Fibroblast of lung (primary cell): ENCODE data around the gene TAX1BP1. TPM values are rescaled to one million over a fixed set of nuclear protein-coding genes. Genes with fewer than 3 reads are reported as not detected.

ENCODE experiments used
- DNase-seq, 2 donors: peaks; one replicate each; pipeline versions ENCODE4 v3.0.0 to v3.0.0-alpha.2; 2010; ENCODE audit warnings: low read depth in 2 of 2
- H2AFZ ChIP-seq: 2 replicates; pipeline ENCODE4 v1.5.1; 2012; ENCODE audit warnings: low read length, control low read depth, inconsistent platforms
- H3K27ac ChIP-seq: 2 replicates; pipeline ENCODE4 v1.5.1; 2011; ENCODE audit warnings: low read length, control low read depth; ENCODE audit not compliant: insufficient read depth
- H3K27me3 ChIP-seq: 2 replicates; pipeline ENCODE4 v1.5.1; 2011; ENCODE audit warnings: mild to moderate bottlenecking, low read length; ENCODE audit not compliant: control insufficient read depth, insufficient read depth
- H3K36me3 ChIP-seq: 2 replicates; pipeline ENCODE4 v1.5.1; 2011; ENCODE audit warnings: low read length; ENCODE audit not compliant: control insufficient read depth, insufficient read depth
- H3K4me1 ChIP-seq: 2 replicates; pipeline ENCODE4 v1.5.1; 2011; ENCODE audit warnings: low read length; ENCODE audit not compliant: control insufficient read depth, insufficient read depth; ENCODE audit errors: extremely low read depth
- H3K4me2 ChIP-seq: 2 replicates; pipeline ENCODE4 v1.5.1; 2011; ENCODE audit warnings: low read length, control low read depth; ENCODE audit not compliant: insufficient read depth; ENCODE audit errors: extremely low read depth
- H3K4me3 ChIP-seq, 4 experiments: fragments of 200-600 bp in 1 of 4; sonication (generic) in 1 of 4; replicated peaks in 1 of 4; 2 replicates each; pipeline ENCODE4 v1.5.1; 2011 to 2016; ENCODE audit warnings: low read length in 4 of 4, low read depth in 3 of 4, mild to moderate bottlenecking in 3 of 4, control low read depth in 2 of 4, inconsistent platforms in 1 of 4, mixed read lengths in 1 of 4; ENCODE audit not compliant: insufficient read depth in 1 of 4; ENCODE audit errors: control extremely low read depth in 1 of 4
- H3K79me2 ChIP-seq: 2 replicates; pipeline ENCODE4 v1.5.1; 2012; ENCODE audit warnings: mild to moderate bottlenecking, low read length, inconsistent platforms; ENCODE audit not compliant: control insufficient read depth, insufficient read depth
- H3K9ac ChIP-seq: 2 replicates; pipeline ENCODE4 v1.5.1; 2011; ENCODE audit warnings: mild to moderate bottlenecking, low read length, control low read depth; ENCODE audit not compliant: insufficient read depth
- H3K9me3 ChIP-seq: 2 replicates; pipeline ENCODE4 v1.5.1; 2012; ENCODE audit warnings: low read depth, low read length; ENCODE audit not compliant: control insufficient read depth, insufficient read depth
- H4K20me1 ChIP-seq: 2 replicates; pipeline ENCODE4 v1.5.1; 2011; ENCODE audit warnings: low read length; ENCODE audit not compliant: control insufficient read depth, insufficient read depth; ENCODE audit errors: extremely low read depth
- EZH2 ChIP-seq: IDR thresholded peaks from 2 replicates; pipeline ENCODE4 v1.5.1; 2012; ENCODE audit warnings: low read length, control low read depth, mild to moderate bottlenecking; ENCODE audit errors: missing control alignments
- polyA plus RNA-seq, 2 donors: library from polyadenylated mRNA; depleted of rRNA in 1 of 2; stranded (reverse) in 1 of 2; unstranded in 1 of 2; fragments of >200 nt; gene quantifications; 2 replicates each; pipeline ENCODE4 v1.2.1, GENCODE V29; 2011 to 2012; ENCODE audit warnings: missing spikeins in 1 of 2
- total RNA-seq: library from RNA; depleted of rRNA; stranded (reverse); fragments of >200 nt; gene quantifications from 2 replicates; pipeline ENCODE4 v1.2.1, GENCODE V29; 2014
- TF ChIP-seq, protein P1 (sequence below), 2 donors: IDR thresholded peaks in 1 of 2; conservative IDR thresholded peaks in 1 of 2; 1 replicate in 1 of 2; 2 replicates in 1 of 2; pipeline ENCODE4 v1.5.1; 2011 to 2012; ENCODE audit warnings: low read length in 2 of 2, control low read depth in 1 of 2, inconsistent platforms in 1 of 2, low read depth in 1 of 2, mild to moderate bottlenecking in 1 of 2

The TAX1BP1 gene
- total and polyA plus RNA-seq, 2 donors (not counting 1 experiment from before 2014, with no cell fraction given), result 98.6 to 111 TPM

GRCh38 chr7:27695096-27695495 is 44.9 kb upstream of the TAX1BP1 start:
- Histone ChIP-seq H3K4me1 (peaks cover 7% of the 10 kb centered on the region), H3K27ac (no peak overlapping the region), H3K4me3 (no peak overlapping the region), H3K36me3 (no peaks in the 10 kb centered on the region), H2AFZ (no peak overlapping the region), H3K9ac (no peak overlapping the region), H3K4me2 (peak overlapping the region; percentile 59), H4K20me1 (no peaks in the 10 kb centered on the region), H3K9me3 (no peaks in the 10 kb centered on the region), H3K27me3 (no peaks in the 10 kb centered on the region), H3K79me2 (no peaks in the 10 kb centered on the region)
- TF ChIP-seq EZH2, result no peak
- TF ChIP-seq, protein P1, sequence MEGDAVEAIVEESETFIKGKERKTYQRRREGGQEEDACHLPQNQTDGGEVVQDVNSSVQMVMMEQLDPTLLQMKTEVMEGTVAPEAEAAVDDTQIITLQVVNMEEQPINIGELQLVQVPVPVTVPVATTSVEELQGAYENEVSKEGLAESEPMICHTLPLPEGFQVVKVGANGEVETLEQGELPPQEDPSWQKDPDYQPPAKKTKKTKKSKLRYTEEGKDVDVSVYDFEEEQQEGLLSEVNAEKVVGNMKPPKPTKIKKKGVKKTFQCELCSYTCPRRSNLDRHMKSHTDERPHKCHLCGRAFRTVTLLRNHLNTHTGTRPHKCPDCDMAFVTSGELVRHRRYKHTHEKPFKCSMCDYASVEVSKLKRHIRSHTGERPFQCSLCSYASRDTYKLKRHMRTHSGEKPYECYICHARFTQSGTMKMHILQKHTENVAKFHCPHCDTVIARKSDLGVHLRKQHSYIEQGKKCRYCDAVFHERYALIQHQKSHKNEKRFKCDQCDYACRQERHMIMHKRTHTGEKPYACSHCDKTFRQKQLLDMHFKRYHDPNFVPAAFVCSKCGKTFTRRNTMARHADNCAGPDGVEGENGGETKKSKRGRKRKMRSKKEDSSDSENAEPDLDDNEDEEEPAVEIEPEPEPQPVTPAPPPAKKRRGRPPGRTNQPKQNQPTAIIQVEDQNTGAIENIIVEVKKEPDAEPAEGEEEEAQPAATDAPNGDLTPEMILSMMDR (conservative IDR thresholded peaks at IDR 0.05 in 1 of 2, IDR thresholded peaks at IDR 0.05 in 1 of 2; ENCODE audit: low read depth in 1 of 2, low read length in 2 of 2), result no peak
- peak; percentile 34 to 65 for DNase-seq

- no peaks in the 10 kb centered on the region for H3K9me3 ChIP-seq
- no peak for DNase-seq
These were observed 42.0 kb upstream of the TAX1BP1 start for GRCh38 chr7:27697861-27698430.

GRCh38 chr7:27699751-27700150 is 40.2 kb upstream of the TAX1BP1 start:
- H3K27me3 ChIP-seq, result no peaks in the 10 kb centered on the region

More at GRCh38 chr7:27697861-27698430, 42.0 kb upstream of the TAX1BP1 start:
- no peak overlapping the region for H2AFZ ChIP-seq
- no peaks in the 10 kb centered on the region for H3K36me3 ChIP-seq
- no peaks in the 10 kb centered on the region for H4K20me1 ChIP-seq
- no peaks in the 10 kb centered on the region for H3K79me2 ChIP-seq
- H3K9ac ChIP-seq, result no peak overlapping the region
- H3K27ac ChIP-seq, result no peak overlapping the region
- H3K4me3 ChIP-seq, result no peak overlapping the region
- peaks cover 7% of the 10 kb centered on the region for H3K4me1 ChIP-seq
- no peak overlapping the region for H3K4me2 ChIP-seq
- no peaks in the 10 kb centered on the region for H3K27me3 ChIP-seq
- TF ChIP-seq, protein P1 (conservative IDR thresholded peaks at IDR 0.05 in 1 of 2, IDR thresholded peaks at IDR 0.05 in 1 of 2; ENCODE audit: low read depth in 1 of 2, low read length in 2 of 2), result no peak
- no peak for TF ChIP-seq EZH2

More at GRCh38 chr7:27699751-27700150, 40.2 kb upstream of the TAX1BP1 start:
- no peak overlapping the region for H3K9ac ChIP-seq
- H3K27ac ChIP-seq, result no peak overlapping the region
- TF ChIP-seq EZH2, result no peak
- TF ChIP-seq, protein P1 (conservative IDR thresholded peaks at IDR 0.05 in 1 of 2, IDR thresholded peaks at IDR 0.05 in 1 of 2; ENCODE audit: low read depth in 1 of 2, low read length in 2 of 2), result no peak
- DNase-seq, result no peak
- no peaks in the 10 kb centered on the region for H3K9me3 ChIP-seq
- H3K36me3 ChIP-seq, result no peaks in the 10 kb centered on the region
- H3K4me1 ChIP-seq, result peaks cover 6% of the 10 kb centered on the region
- H2AFZ ChIP-seq, result no peak overlapping the region
- no peaks in the 10 kb centered on the region for H3K79me2 ChIP-seq
- no peaks in the 10 kb centered on the region for H4K20me1 ChIP-seq
- no peak overlapping the region for H3K4me3 ChIP-seq
- no peak overlapping the region for H3K4me2 ChIP-seq
